ENCODE measurements around the gene SCUBE1.

The SCUBE1 gene

DNA sequence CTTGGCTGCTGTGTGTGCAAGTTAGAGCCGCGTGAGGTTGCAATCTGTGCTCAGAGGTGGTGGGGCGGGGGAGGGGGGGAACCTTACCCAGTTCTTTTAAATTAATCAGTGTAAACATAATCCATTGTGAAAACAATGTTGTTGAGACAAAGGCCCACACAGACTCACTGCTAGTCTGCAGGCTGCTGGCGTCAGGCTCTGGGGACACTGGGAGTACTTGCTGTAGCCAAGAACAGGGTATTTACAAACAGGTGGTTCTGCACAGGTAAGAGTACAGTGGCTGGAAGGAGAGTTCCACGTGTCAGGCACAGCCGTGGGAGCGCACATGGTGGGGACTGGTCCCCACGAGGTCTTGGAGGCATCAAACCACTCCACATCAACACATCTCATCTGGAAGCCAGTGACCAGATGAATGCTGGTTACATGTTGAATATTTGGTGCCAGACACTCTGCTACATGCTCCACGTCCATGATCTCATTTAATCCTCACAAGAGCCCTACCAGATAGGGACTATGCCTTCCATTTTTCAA, 27.4 kb downstream of the SCUBE1 start:
- no peak for DNase-seq (ENCODE audit: low read depth, low spot score)
- Histone ChIP-seq H3K9ac (ENCODE audit: insufficient read length, low read depth) (no peak overlapping the region), H3K27me3 (ENCODE audit: insufficient read depth, insufficient read length) (no peaks in the 10 kb centered on the region), H3K9me3 (ENCODE audit: insufficient read depth, low read length) (no peaks in the 10 kb centered on the region), H3K4me1 (ENCODE audit: insufficient read depth, insufficient read length) (peaks cover 11% of the 10 kb centered on the region), H3K4me3 (ENCODE audit: insufficient read length, low read depth) (no peak overlapping the region), H3K36me3 (ENCODE audit: insufficient read depth, insufficient read length, low read length) (no peaks in the 10 kb centered on the region)
- TF ChIP-seq SUZ12 (IDR thresholded peaks at IDR 0.05; ENCODE audit: extremely low read depth, insufficient read depth, insufficient read length) (no peak), ZNF274 (IDR thresholded peaks at IDR 0.05; ENCODE audit: low read depth, low read length) (no peak), YY1 (IDR thresholded peaks at IDR 0.05; ENCODE audit: insufficient read depth, insufficient read length) (no peak)

DNA sequence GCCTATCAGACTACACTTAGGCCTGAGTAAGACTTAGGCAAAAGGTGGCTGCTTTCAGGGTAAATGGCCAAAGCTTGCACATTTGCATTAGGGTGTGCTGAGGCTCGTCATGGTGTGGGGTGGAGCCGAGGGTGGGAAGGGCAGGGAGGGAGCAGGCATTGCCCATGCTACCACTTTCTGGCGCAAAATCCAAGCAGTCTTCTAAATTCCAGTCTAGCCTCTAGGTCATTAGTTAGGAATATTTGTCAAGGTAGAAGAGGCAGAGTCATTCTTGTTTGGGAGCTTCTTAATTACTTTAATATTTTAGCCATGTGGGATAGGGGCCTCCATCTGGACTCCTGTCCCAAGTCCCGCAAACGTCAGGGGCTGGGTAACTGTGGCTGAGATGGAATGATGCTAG, 28.6 kb downstream of the SCUBE1 start:
- Histone ChIP-seq H3K27me3 (ENCODE audit: insufficient read depth, insufficient read length) (no peaks in the 10 kb centered on the region), H3K4me3 (ENCODE audit: insufficient read length, low read depth) (no peak overlapping the region), H3K4me1 (ENCODE audit: insufficient read depth, insufficient read length) (peaks cover 11% of the 10 kb centered on the region), H3K36me3 (ENCODE audit: insufficient read depth, insufficient read length, low read length) (no peaks in the 10 kb centered on the region), H3K9ac (ENCODE audit: insufficient read length, low read depth) (no peak overlapping the region), H3K9me3 (ENCODE audit: insufficient read depth, low read length) (no peaks in the 10 kb centered on the region)
- no peak for DNase-seq (ENCODE audit: low read depth, low spot score)
- TF ChIP-seq ZNF274 (IDR thresholded peaks at IDR 0.05; ENCODE audit: low read depth, low read length) (no peak), SUZ12 (IDR thresholded peaks at IDR 0.05; ENCODE audit: extremely low read depth, insufficient read depth, insufficient read length) (no peak), YY1 (IDR thresholded peaks at IDR 0.05; ENCODE audit: insufficient read depth, insufficient read length) (no peak)

GRCh38 chr22:43313890-43314474, 29.2 kb downstream of the SCUBE1 start:
- H3K36me3 ChIP-seq (ENCODE audit: insufficient read depth, insufficient read length, low read length) = no peaks in the 10 kb centered on the region
- no peak overlapping the region for H3K9ac ChIP-seq (ENCODE audit: insufficient read length, low read depth)
- DNase-seq (ENCODE audit: low read depth, low spot score) = no peak

GRCh38 chr22:43313244-43313889, 29.8 kb downstream of the SCUBE1 start:
- no peak overlapping the region for H3K9ac ChIP-seq (ENCODE audit: insufficient read length, low read depth)
- no peaks in the 10 kb centered on the region for H3K27me3 ChIP-seq (ENCODE audit: insufficient read depth, insufficient read length)
- DNase-seq (ENCODE audit: low read depth, low spot score) = no peak
- H3K4me3 ChIP-seq (ENCODE audit: insufficient read length, low read depth) = no peak overlapping the region
- no peak for TF ChIP-seq ZNF274 (IDR thresholded peaks at IDR 0.05; ENCODE audit: low read depth, low read length)
- TF ChIP-seq YY1 (IDR thresholded peaks at IDR 0.05; ENCODE audit: insufficient read depth, insufficient read length) = no peak
- TF ChIP-seq SUZ12 (IDR thresholded peaks at IDR 0.05; ENCODE audit: extremely low read depth, insufficient read depth, insufficient read length) = no peak
- peaks cover 11% of the 10 kb centered on the region for H3K4me1 ChIP-seq (ENCODE audit: insufficient read depth, insufficient read length)
- no peaks in the 10 kb centered on the region for H3K36me3 ChIP-seq (ENCODE audit: insufficient read depth, insufficient read length, low read length)
- no peaks in the 10 kb centered on the region for H3K9me3 ChIP-seq (ENCODE audit: insufficient read depth, low read length)

More at GRCh38 chr22:43313890-43314474, 29.2 kb downstream of the SCUBE1 start:
- Histone ChIP-seq H3K4me3 (ENCODE audit: insufficient read length, low read depth) (no peak overlapping the region), H3K9me3 (ENCODE audit: insufficient read depth, low read length) (no peaks in the 10 kb centered on the region), H3K4me1 (ENCODE audit: insufficient read depth, insufficient read length) (peaks cover 11% of the 10 kb centered on the region), H3K27me3 (ENCODE audit: insufficient read depth, insufficient read length) (no peaks in the 10 kb centered on the region)
- no peak for TF ChIP-seq SUZ12 (IDR thresholded peaks at IDR 0.05; ENCODE audit: extremely low read depth, insufficient read depth, insufficient read length)
- TF ChIP-seq YY1 (IDR thresholded peaks at IDR 0.05; ENCODE audit: insufficient read depth, insufficient read length) = no peak
- TF ChIP-seq ZNF274 (IDR thresholded peaks at IDR 0.05; ENCODE audit: low read depth, low read length) = no peak

- Histone ChIP-seq H3K9me3 (ENCODE audit: insufficient read depth, low read length) (no peaks in the 10 kb centered on the region), H3K27me3 (ENCODE audit: insufficient read depth, insufficient read length) (no peaks in the 10 kb centered on the region), H3K4me3 (ENCODE audit: insufficient read length, low read depth) (no peak overlapping the region), H3K36me3 (ENCODE audit: insufficient read depth, insufficient read length, low read length) (no peaks in the 10 kb centered on the region), H3K4me1 (ENCODE audit: insufficient read depth, insufficient read length) (peaks cover 11% of the 10 kb centered on the region), H3K9ac (ENCODE audit: insufficient read length, low read depth) (no peak overlapping the region)
- DNase-seq (ENCODE audit: low read depth, low spot score) = no peak
- TF ChIP-seq ZNF274 (IDR thresholded peaks at IDR 0.05; ENCODE audit: low read depth, low read length) = no peak
- no peak for TF ChIP-seq YY1 (IDR thresholded peaks at IDR 0.05; ENCODE audit: insufficient read depth, insufficient read length)
- TF ChIP-seq SUZ12 (IDR thresholded peaks at IDR 0.05; ENCODE audit: extremely low read depth, insufficient read depth, insufficient read length) = no peak
These were observed 30.6 kb downstream of the SCUBE1 start for GRCh38 chr22:43312608-43313007.

GRCh38 chr22:43310798-43311197, 32.4 kb downstream of the SCUBE1 start:
- H3K9ac ChIP-seq (ENCODE audit: insufficient read length, low read depth) = no peak overlapping the region
- no peaks in the 10 kb centered on the region for H3K36me3 ChIP-seq (ENCODE audit: insufficient read depth, insufficient read length, low read length)
- no peak for DNase-seq (ENCODE audit: low read depth, low spot score)
- H3K4me3 ChIP-seq (ENCODE audit: insufficient read length, low read depth) = no peak overlapping the region
- no peaks in the 10 kb centered on the region for H3K27me3 ChIP-seq (ENCODE audit: insufficient read depth, insufficient read length)
- H3K9me3 ChIP-seq (ENCODE audit: insufficient read depth, low read length) = no peaks in the 10 kb centered on the region
- H3K4me1 ChIP-seq (ENCODE audit: insufficient read depth, insufficient read length) = peaks cover 11% of the 10 kb centered on the region
- TF ChIP-seq YY1 (IDR thresholded peaks at IDR 0.05; ENCODE audit: insufficient read depth, insufficient read length) (no peak), ZNF274 (IDR thresholded peaks at IDR 0.05; ENCODE audit: low read depth, low read length) (no peak), SUZ12 (IDR thresholded peaks at IDR 0.05; ENCODE audit: extremely low read depth, insufficient read depth, insufficient read length) (no peak)

- H3K9me3 ChIP-seq (ENCODE audit: insufficient read depth, low read length) = no peaks in the 10 kb centered on the region
- no peak overlapping the region for H3K9ac ChIP-seq (ENCODE audit: insufficient read length, low read depth)
- H3K4me1 ChIP-seq (ENCODE audit: insufficient read depth, insufficient read length) = peaks cover 11% of the 10 kb centered on the region
- H3K4me3 ChIP-seq (ENCODE audit: insufficient read length, low read depth) = no peak overlapping the region
- TF ChIP-seq YY1 (IDR thresholded peaks at IDR 0.05; ENCODE audit: insufficient read depth, insufficient read length) = no peak
- TF ChIP-seq SUZ12 (IDR thresholded peaks at IDR 0.05; ENCODE audit: extremely low read depth, insufficient read depth, insufficient read length) = no peak
- TF ChIP-seq ZNF274 (IDR thresholded peaks at IDR 0.05; ENCODE audit: low read depth, low read length) = no peak
- DNase-seq (ENCODE audit: low read depth, low spot score) = no peak
- no peaks in the 10 kb centered on the region for H3K27me3 ChIP-seq (ENCODE audit: insufficient read depth, insufficient read length)
- H3K36me3 ChIP-seq (ENCODE audit: insufficient read depth, insufficient read length, low read length) = no peaks in the 10 kb centered on the region
These were observed 32.9 kb downstream of the SCUBE1 start for GRCh38 chr22:43310311-43310710.
